ENCODE measurements around the gene A4GNT.

Gene A4GNT

DNA sequence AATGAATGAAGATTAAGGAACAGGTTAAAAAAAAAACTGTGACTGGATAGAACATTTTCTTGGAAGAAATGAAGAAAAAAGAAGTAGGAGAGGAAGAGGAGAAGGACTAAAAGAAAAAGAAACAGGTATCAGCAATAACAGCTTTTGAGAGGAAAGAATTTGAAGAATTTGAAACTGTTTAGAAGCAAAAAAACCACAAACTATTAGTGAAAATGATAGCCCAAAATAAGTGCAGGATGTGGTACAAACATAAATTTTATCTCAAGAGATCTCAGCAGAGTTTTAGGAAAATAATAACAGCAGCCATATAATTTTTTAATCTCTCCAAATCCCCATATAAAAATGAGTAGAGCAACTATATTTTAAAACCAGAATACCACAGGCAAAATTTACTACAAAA, 8.8 kb upstream of the A4GNT start:
- Histone ChIP-seq H3K27ac (ENCODE audit: low read depth in 2 of 2, low read length in 2 of 2) (no peak overlapping the region), H3K27me3 (ENCODE audit: control insufficient read depth in 2 of 2, insufficient read depth in 2 of 2, low read length in 2 of 2) (no peaks in the 10 kb centered on the region), H3K4me1 (ENCODE audit: control insufficient read depth in 2 of 2, insufficient read depth in 2 of 2, low read length in 2 of 2) (no peaks in the 10 kb centered on the region), H3K4me3 (ENCODE audit: low read length in 2 of 2) (no peak overlapping the region), H3K9me3 (ENCODE audit: control insufficient read depth in 2 of 2, low read length in 2 of 2) (no peaks in the 10 kb centered on the region), H3K36me3 (ENCODE audit: control insufficient read depth in 2 of 2, insufficient read depth in 2 of 2, low read length in 2 of 2) (no peaks in the 10 kb centered on the region), H3K9ac (ENCODE audit: low read depth in 1 of 2, low read length in 2 of 2) (no peak overlapping the region)

DNA sequence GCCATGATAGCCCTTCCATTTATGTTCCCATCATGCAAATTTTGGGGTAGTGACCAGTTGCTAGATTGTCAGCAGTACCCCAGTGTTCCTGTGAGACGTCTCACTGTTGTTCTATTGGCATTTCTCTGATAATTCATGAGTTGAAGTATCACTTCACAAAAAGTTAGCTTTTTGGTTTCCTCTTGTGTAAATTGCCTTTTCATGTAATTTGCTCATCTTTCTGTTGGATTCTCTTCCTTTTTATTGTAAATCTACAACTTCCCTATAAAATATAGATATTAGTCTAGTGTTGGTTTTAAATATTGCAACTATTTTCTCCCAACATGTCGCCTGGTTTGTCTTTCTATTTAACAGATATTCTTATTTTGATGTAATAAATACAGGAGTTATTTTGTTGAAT, 7.5 kb upstream of the A4GNT start:
- no peaks in the 10 kb centered on the region for H3K27me3 ChIP-seq (ENCODE audit: control insufficient read depth in 2 of 2, insufficient read depth in 2 of 2, low read length in 2 of 2)
- no peaks in the 10 kb centered on the region for H3K4me1 ChIP-seq (ENCODE audit: control insufficient read depth in 2 of 2, insufficient read depth in 2 of 2, low read length in 2 of 2)
- no peaks in the 10 kb centered on the region for H3K36me3 ChIP-seq (ENCODE audit: control insufficient read depth in 2 of 2, insufficient read depth in 2 of 2, low read length in 2 of 2)
- H3K27ac ChIP-seq (ENCODE audit: low read depth in 2 of 2, low read length in 2 of 2): no peak overlapping the region
- H3K4me3 ChIP-seq (ENCODE audit: low read length in 2 of 2): no peak overlapping the region
- H3K9ac ChIP-seq (ENCODE audit: low read depth in 1 of 2, low read length in 2 of 2): no peak overlapping the region
- no peaks in the 10 kb centered on the region for H3K9me3 ChIP-seq (ENCODE audit: control insufficient read depth in 2 of 2, low read length in 2 of 2)

DNA sequence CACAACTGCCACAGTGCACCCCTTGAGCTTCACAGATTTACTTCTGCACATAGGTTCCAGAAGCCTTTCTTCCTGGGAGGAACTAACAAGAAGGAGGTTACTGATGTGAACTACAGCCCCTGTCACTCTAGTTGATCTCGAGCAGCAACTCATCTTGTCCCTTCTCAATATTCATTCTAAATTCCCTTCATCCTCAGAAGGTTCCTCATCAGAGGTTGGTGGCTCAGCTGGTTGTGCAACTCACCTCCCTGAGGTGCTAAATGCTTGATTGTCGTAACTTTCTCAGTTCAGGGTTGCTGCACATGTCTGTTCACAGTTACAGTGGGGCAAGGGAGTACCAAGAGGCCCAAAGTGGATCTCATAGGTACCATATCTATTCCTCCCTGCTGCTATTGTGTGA, 5.7 kb upstream of the A4GNT start:
- H3K4me1 ChIP-seq (ENCODE audit: control insufficient read depth in 2 of 2, insufficient read depth in 2 of 2, low read length in 2 of 2): no peaks in the 10 kb centered on the region
- no peaks in the 10 kb centered on the region for H3K27me3 ChIP-seq (ENCODE audit: control insufficient read depth in 2 of 2, insufficient read depth in 2 of 2, low read length in 2 of 2)
- H3K9me3 ChIP-seq (ENCODE audit: control insufficient read depth in 2 of 2, low read length in 2 of 2): no peaks in the 10 kb centered on the region
- H3K4me3 ChIP-seq (ENCODE audit: low read length in 2 of 2): no peak overlapping the region
- no peak overlapping the region for H3K27ac ChIP-seq (ENCODE audit: low read depth in 2 of 2, low read length in 2 of 2)
- no peak overlapping the region for H3K9ac ChIP-seq (ENCODE audit: low read depth in 1 of 2, low read length in 2 of 2)
- no peaks in the 10 kb centered on the region for H3K36me3 ChIP-seq (ENCODE audit: control insufficient read depth in 2 of 2, insufficient read depth in 2 of 2, low read length in 2 of 2)

DNA sequence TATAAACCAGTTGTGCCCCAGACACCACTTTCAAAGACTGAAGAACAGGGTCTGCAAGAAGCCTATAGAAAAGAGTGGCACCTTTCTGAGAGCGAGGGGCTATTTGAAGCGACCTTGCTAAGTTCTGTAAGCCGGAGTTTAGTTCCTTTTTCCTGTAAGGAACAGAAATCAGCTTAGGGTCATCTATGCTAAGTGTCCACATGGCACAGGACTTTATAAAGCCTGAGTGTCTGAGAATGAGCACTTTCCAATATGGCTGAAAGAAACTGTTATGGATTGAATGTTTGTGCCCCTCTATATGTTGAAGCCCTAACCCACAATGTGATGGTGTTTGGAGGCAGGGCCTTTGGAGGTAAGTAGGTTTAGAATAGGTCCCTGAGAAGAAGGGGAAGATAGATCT, 4.0 kb upstream of the A4GNT start:
- no peak overlapping the region for H3K9ac ChIP-seq (ENCODE audit: low read depth in 1 of 2, low read length in 2 of 2)
- H3K27me3 ChIP-seq (ENCODE audit: control insufficient read depth in 2 of 2, insufficient read depth in 2 of 2, low read length in 2 of 2): no peaks in the 10 kb centered on the region
- H3K27ac ChIP-seq (ENCODE audit: low read depth in 2 of 2, low read length in 2 of 2): peak overlapping the region in 1 of 2 donors; percentile 35
- no peaks in the 10 kb centered on the region for H3K9me3 ChIP-seq (ENCODE audit: control insufficient read depth in 2 of 2, low read length in 2 of 2)
- H3K36me3 ChIP-seq (ENCODE audit: control insufficient read depth in 2 of 2, insufficient read depth in 2 of 2, low read length in 2 of 2): no peaks in the 10 kb centered on the region
- H3K4me3 ChIP-seq (ENCODE audit: low read length in 2 of 2): no peak overlapping the region
- H3K4me1 ChIP-seq (ENCODE audit: control insufficient read depth in 2 of 2, insufficient read depth in 2 of 2, low read length in 2 of 2): no peaks in the 10 kb centered on the region

DNA sequence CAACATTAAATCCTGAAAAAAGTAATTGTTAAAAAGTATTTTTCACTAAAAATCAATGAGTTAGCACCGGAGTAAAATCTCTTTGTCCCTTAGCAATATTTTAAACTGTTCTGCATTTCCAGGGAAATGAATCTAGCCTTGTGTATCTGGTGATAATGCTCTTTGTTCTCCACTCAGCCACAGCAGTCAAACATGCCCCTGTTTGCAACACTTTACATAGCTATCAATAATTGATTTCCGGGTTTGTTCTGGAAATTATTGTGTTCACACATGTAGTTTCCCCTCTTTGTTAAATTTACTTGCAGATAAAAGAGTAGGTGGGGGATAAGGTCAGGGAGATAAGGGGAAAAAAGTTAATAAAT, 3.6 kb upstream of the A4GNT start:
- no peak overlapping the region for H3K4me3 ChIP-seq (ENCODE audit: low read length in 2 of 2)
- no peaks in the 10 kb centered on the region for H3K9me3 ChIP-seq (ENCODE audit: control insufficient read depth in 2 of 2, low read length in 2 of 2)
- H3K36me3 ChIP-seq (ENCODE audit: control insufficient read depth in 2 of 2, insufficient read depth in 2 of 2, low read length in 2 of 2): no peaks in the 10 kb centered on the region
- H3K9ac ChIP-seq (ENCODE audit: low read depth in 1 of 2, low read length in 2 of 2): no peak overlapping the region
- no peaks in the 10 kb centered on the region for H3K4me1 ChIP-seq (ENCODE audit: control insufficient read depth in 2 of 2, insufficient read depth in 2 of 2, low read length in 2 of 2)
- H3K27me3 ChIP-seq (ENCODE audit: control insufficient read depth in 2 of 2, insufficient read depth in 2 of 2, low read length in 2 of 2): no peaks in the 10 kb centered on the region
- H3K27ac ChIP-seq (ENCODE audit: low read depth in 2 of 2, low read length in 2 of 2): no peak overlapping the region

DNA sequence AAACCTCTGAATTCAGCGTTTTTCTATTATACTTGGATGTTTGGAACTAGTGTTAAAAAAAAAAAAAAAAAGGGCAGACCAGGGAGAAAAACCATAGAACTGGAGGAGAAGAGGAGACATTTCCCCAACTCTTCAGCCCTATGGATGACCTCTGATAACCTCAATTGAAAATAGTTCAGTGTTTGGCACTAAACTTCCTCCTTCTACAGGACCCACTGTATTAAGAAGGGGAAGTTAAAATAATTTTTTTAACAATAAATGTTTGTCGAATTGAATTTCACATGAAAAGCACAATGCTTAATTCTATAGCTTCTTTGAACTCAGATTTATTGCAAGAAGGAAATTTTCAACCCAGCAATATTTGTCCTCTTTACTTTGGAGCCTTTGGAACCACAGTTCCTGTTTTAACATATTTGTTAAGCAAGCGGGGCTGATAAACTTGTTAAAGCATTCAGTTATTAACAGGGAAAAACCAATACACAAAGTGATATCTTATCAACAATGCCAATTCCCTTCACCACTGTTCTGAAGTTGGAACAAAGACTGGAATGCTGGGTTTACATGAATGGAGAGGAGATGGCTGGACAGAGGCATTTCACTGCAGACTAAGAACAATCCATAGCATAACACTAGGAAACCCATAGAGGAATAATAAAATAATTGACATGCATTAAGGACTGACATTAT, 3.1 kb upstream of the A4GNT start:
- Histone ChIP-seq H3K4me3 (ENCODE audit: low read length in 2 of 2) (no peak overlapping the region), H3K9me3 (ENCODE audit: control insufficient read depth in 2 of 2, low read length in 2 of 2) (no peaks in the 10 kb centered on the region), H3K9ac (ENCODE audit: low read depth in 1 of 2, low read length in 2 of 2) (no peak overlapping the region), H3K27ac (ENCODE audit: low read depth in 2 of 2, low read length in 2 of 2) (peak overlapping the region in 1 of 2 donors; percentile 17), H3K4me1 (ENCODE audit: control insufficient read depth in 2 of 2, insufficient read depth in 2 of 2, low read length in 2 of 2) (no peaks in the 10 kb centered on the region), H3K27me3 (ENCODE audit: control insufficient read depth in 2 of 2, insufficient read depth in 2 of 2, low read length in 2 of 2) (no peaks in the 10 kb centered on the region), H3K36me3 (ENCODE audit: control insufficient read depth in 2 of 2, insufficient read depth in 2 of 2, low read length in 2 of 2) (no peaks in the 10 kb centered on the region)

DNA sequence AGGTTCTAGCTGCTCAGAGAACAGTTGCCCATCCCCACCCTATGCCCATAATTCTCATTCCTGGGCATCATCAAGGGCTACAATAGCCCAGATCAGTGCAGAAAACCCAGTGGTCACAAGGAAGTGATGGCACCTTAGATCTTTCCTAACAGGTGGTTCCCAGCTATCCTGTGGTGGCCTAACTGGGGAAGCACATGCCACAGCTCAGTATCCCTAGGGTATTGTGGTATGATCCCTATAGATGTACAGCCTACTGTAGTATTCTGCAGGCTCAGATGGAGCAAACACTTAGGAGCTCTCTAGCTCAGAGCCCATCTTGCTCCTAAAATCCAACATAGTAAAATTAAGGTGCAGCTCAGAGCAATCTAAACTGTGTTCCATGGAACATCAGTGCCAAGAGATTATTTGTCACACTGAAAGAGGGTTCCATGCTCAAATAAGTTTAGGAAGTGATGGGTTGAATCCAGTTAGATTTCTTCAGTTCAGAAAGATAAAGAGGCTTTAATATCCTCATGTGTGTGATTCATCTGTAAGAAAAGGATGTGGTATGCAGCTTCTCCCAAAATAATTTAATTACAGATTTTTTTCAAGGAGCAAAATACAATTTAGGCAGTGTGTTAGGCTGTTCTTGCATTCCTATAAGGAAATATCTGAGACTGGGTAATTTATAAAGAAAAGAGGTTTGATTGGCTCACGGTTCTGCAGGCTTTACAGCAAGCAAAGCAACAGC, 4.4 kb downstream of the A4GNT start:
- H3K4me3 ChIP-seq (ENCODE audit: low read length in 2 of 2): no peak overlapping the region
- H3K9me3 ChIP-seq (ENCODE audit: control insufficient read depth in 2 of 2, low read length in 2 of 2): no peaks in the 10 kb centered on the region
- H3K4me1 ChIP-seq (ENCODE audit: control insufficient read depth in 2 of 2, insufficient read depth in 2 of 2, low read length in 2 of 2): no peaks in the 10 kb centered on the region
- no peak overlapping the region for H3K9ac ChIP-seq (ENCODE audit: low read depth in 1 of 2, low read length in 2 of 2)
- no peaks in the 10 kb centered on the region for H3K36me3 ChIP-seq (ENCODE audit: control insufficient read depth in 2 of 2, insufficient read depth in 2 of 2, low read length in 2 of 2)
- no peaks in the 10 kb centered on the region for H3K27me3 ChIP-seq (ENCODE audit: control insufficient read depth in 2 of 2, insufficient read depth in 2 of 2, low read length in 2 of 2)
- H3K27ac ChIP-seq (ENCODE audit: low read depth in 2 of 2, low read length in 2 of 2): no peak overlapping the region

DNA sequence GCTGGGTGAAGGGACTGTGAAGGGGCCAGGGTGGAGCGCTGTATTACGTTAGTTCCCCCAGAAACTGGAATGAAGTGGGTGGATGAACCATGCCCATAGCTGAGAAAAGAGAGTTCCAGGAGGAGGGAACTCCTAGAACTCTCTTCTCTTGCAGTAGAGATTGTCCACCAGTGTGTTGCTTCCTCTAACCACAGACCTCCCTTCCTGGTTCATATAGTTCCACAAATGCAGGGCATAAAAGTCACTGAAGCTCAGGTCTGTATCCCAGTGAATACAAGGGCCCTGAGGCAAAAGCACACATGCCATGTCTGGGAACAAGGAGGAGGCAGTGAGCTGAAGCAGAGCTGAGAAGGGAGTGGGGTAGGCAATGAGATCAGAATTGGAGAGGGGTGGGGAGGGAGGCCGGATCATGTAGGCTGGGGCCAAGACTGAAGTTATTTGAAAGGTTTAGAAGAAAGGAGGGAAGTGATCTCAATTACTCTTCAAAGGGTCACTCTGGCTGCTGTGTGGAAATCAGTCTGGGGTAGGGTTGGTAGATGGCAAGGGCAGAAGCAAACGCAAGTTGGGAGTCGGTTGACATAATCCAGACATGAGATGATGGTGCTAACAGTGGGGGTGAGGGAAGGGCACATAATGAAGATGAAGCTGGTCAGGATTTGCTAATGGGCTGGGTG, 6.5 kb downstream of the A4GNT start:
- Histone ChIP-seq H3K27me3 (ENCODE audit: control insufficient read depth in 2 of 2, insufficient read depth in 2 of 2, low read length in 2 of 2) (no peaks in the 10 kb centered on the region), H3K36me3 (ENCODE audit: control insufficient read depth in 2 of 2, insufficient read depth in 2 of 2, low read length in 2 of 2) (no peaks in the 10 kb centered on the region), H3K27ac (ENCODE audit: low read depth in 2 of 2, low read length in 2 of 2) (peak overlapping the region; percentile 10 to 70), H3K9ac (ENCODE audit: low read depth in 1 of 2, low read length in 2 of 2) (no peak overlapping the region), H3K9me3 (ENCODE audit: control insufficient read depth in 2 of 2, low read length in 2 of 2) (no peaks in the 10 kb centered on the region), H3K4me1 (ENCODE audit: control insufficient read depth in 2 of 2, insufficient read depth in 2 of 2, low read length in 2 of 2) (no peaks in the 10 kb centered on the region), H3K4me3 (ENCODE audit: low read length in 2 of 2) (no peak overlapping the region)

DNA sequence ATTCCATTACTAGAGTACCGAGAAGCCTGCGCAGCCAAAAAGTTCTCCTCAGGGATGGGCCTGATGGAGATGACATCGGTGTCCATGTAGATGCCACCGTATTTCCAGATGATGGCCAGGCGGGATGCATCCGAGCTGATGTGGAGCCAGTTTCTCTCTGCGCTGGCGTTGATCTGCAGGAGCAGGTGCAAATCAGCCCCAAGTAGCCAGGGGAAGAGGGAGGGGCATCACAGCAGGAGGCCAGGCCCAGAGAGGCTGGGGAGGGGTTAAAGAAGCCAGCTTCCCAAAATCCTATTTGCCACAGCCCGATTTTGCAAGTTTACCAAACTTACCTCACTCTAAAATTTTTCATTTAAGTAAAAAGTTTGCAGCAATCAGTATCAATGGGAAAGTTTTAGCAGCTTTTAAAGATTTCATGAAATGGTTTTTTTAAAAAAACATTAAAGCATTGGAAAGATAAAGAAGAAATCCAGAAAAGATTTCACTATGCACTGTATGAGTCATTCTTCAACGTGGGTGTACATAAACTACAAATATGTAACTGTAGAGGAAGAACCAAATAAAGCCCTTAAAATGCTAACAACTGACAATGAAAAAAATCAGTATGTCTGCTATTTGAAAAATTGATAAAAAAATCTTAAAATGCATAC, 7.4 kb downstream of the A4GNT start:
- H3K27me3 ChIP-seq (ENCODE audit: control insufficient read depth in 2 of 2, insufficient read depth in 2 of 2, low read length in 2 of 2): no peaks in the 10 kb centered on the region
- no peak overlapping the region for H3K4me3 ChIP-seq (ENCODE audit: low read length in 2 of 2)
- no peak overlapping the region for H3K9ac ChIP-seq (ENCODE audit: low read depth in 1 of 2, low read length in 2 of 2)
- no peak overlapping the region for H3K27ac ChIP-seq (ENCODE audit: low read depth in 2 of 2, low read length in 2 of 2)
- no peaks in the 10 kb centered on the region for H3K9me3 ChIP-seq (ENCODE audit: control insufficient read depth in 2 of 2, low read length in 2 of 2)
- no peaks in the 10 kb centered on the region for H3K36me3 ChIP-seq (ENCODE audit: control insufficient read depth in 2 of 2, insufficient read depth in 2 of 2, low read length in 2 of 2)
- H3K4me1 ChIP-seq (ENCODE audit: control insufficient read depth in 2 of 2, insufficient read depth in 2 of 2, low read length in 2 of 2): no peaks in the 10 kb centered on the region

DNA sequence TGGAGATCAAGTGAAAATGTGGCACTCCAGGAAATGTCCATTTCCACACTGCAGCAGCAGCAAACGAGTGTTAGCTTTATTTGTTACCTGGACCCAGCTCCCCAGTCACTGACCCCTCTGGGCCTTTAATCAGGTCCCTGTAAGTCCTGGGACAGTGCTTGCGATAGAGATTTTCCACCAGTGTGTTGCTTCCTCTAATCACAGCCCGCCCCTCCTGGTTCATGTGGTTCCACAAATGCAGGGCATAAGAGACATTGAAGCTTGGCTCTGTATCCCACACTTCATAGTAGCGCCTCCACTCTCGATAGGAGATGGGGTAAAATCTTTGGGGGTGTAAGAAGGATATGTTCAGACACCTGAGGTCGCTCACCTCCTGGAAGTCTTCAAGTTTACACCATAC, 8.0 kb downstream of the A4GNT start:
- Histone ChIP-seq H3K4me1 (ENCODE audit: control insufficient read depth in 2 of 2, insufficient read depth in 2 of 2, low read length in 2 of 2) (no peaks in the 10 kb centered on the region), H3K27me3 (ENCODE audit: control insufficient read depth in 2 of 2, insufficient read depth in 2 of 2, low read length in 2 of 2) (no peaks in the 10 kb centered on the region), H3K27ac (ENCODE audit: low read depth in 2 of 2, low read length in 2 of 2) (no peak overlapping the region), H3K4me3 (ENCODE audit: low read length in 2 of 2) (no peak overlapping the region), H3K36me3 (ENCODE audit: control insufficient read depth in 2 of 2, insufficient read depth in 2 of 2, low read length in 2 of 2) (no peaks in the 10 kb centered on the region), H3K9ac (ENCODE audit: low read depth in 1 of 2, low read length in 2 of 2) (no peak overlapping the region), H3K9me3 (ENCODE audit: control insufficient read depth in 2 of 2, low read length in 2 of 2) (no peaks in the 10 kb centered on the region)

Measured in mucosa of rectum (tissue), 2 donors.